Endothelial cell of umbilical vein (primary cell): Measurements from ENCODE around the gene FRMD4A.

Experiments used
- FOS ChIP-seq: IDR thresholded peaks from 2 replicates; pipeline ENCODE4 v1.6.1; 2011; ENCODE audit warnings: mild to moderate bottlenecking, low read length, moderate library complexity, borderline replicate concordance; ENCODE audit not compliant: insufficient read depth
- GATA2 ChIP-seq: IDR thresholded peaks from 2 replicates; pipeline ENCODE4 v1.7.0; 2011; ENCODE audit warnings: low read depth, mild to moderate bottlenecking, moderate library complexity, mixed read lengths, low read length; ENCODE audit not compliant: insufficient read length, insufficient read depth
- JUN ChIP-seq: IDR thresholded peaks from 2 replicates; pipeline ENCODE4 v1.6.1; 2011; ENCODE audit warnings: borderline replicate concordance, low read depth; ENCODE audit not compliant: insufficient read length, insufficient read depth
- POLR2A ChIP-seq: IDR thresholded peaks from 2 replicates; pipeline ENCODE4 v1.6.1; 2012; ENCODE audit warnings: low read depth, mild to moderate bottlenecking, control low read depth, low read length
- POLR2AphosphoS5 ChIP-seq: IDR thresholded peaks from 2 replicates; pipeline ENCODE4 v1.6.1; 2012; ENCODE audit warnings: low read depth, mild to moderate bottlenecking, control low read depth, low read length, moderate library complexity; ENCODE audit not compliant: insufficient read depth
- TF ChIP-seq, protein P1 (sequence below), 2 donors: IDR thresholded peaks; 1 replicate in 1 of 2; 2 replicates in 1 of 2; pipeline ENCODE4 v1.5.1; 2011; ENCODE audit warnings: low read length in 2 of 2, mild to moderate bottlenecking in 2 of 2, moderate library complexity in 2 of 2, control low read depth in 1 of 2, inconsistent platforms in 1 of 2, low read depth in 1 of 2; ENCODE audit not compliant: insufficient read depth in 1 of 2; ENCODE audit errors: extremely low read depth in 1 of 2
- TF ChIP-seq, protein P2 (sequence below): IDR thresholded peaks from 2 replicates; pipeline ENCODE4 v1.6.1; 2011; ENCODE audit not compliant: insufficient read depth, insufficient read length

DNA sequence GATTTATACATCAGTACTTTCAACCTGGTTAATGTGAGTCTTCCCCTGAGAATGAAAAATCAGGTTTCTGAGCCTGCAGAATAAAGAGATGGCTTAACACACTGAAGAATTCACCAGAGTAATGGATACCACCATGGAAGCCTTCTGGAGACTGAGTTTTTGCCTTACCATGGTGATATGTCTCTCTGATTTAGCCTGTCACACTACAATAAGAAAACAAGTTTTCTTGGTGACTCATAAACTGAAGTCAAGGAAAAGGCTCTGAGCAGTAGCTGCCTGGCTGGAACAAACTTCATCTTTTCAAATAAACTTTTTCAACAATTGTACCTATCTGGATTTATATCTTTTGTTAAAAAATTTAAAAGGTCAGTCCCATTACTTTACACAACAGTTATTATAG is 515.0 kb downstream of the FRMD4A start:
- TF ChIP-seq JUN: peak; percentile 67
- TF ChIP-seq, protein P1, sequence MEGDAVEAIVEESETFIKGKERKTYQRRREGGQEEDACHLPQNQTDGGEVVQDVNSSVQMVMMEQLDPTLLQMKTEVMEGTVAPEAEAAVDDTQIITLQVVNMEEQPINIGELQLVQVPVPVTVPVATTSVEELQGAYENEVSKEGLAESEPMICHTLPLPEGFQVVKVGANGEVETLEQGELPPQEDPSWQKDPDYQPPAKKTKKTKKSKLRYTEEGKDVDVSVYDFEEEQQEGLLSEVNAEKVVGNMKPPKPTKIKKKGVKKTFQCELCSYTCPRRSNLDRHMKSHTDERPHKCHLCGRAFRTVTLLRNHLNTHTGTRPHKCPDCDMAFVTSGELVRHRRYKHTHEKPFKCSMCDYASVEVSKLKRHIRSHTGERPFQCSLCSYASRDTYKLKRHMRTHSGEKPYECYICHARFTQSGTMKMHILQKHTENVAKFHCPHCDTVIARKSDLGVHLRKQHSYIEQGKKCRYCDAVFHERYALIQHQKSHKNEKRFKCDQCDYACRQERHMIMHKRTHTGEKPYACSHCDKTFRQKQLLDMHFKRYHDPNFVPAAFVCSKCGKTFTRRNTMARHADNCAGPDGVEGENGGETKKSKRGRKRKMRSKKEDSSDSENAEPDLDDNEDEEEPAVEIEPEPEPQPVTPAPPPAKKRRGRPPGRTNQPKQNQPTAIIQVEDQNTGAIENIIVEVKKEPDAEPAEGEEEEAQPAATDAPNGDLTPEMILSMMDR (IDR thresholded peaks at IDR 0.05; ENCODE audit: extremely low read depth in 1 of 2, insufficient read depth in 1 of 2, low read depth in 1 of 2, low read length in 2 of 2): no peak
- TF ChIP-seq POLR2A: no peak
- TF ChIP-seq, protein P2, sequence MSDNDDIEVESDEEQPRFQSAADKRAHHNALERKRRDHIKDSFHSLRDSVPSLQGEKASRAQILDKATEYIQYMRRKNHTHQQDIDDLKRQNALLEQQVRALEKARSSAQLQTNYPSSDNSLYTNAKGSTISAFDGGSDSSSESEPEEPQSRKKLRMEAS: no peak
- no peak for TF ChIP-seq GATA2
- TF ChIP-seq POLR2AphosphoS5: no peak
- TF ChIP-seq FOS: peak; percentile 67
